Measurements from ENCODE around the gene SPOPL. TPM values are rescaled to one million over a fixed set of nuclear protein-coding genes. Genes with fewer than 3 reads are reported as not detected.

Gene SPOPL
- total RNA-seq, 2 donors from 2014 or later: 19.7 to 24.9 TPM

- DNase-seq (ENCODE audit: low spot score): no peak
- H3K27ac ChIP-seq: no peak overlapping the region
- H3K4me1 ChIP-seq (replicated peaks): no peaks in the 10 kb centered on the region
- intact Hi-C loops (cut with DNase I): no loop called here
- H3K9me3 ChIP-seq: no peaks in the 10 kb centered on the region
- WGBS: 26% methylated on average over 3 of the region's 3 CpGs
- no peak overlapping the region for H3K4me3 ChIP-seq
- TF ChIP-seq POLR2A (IDR thresholded peaks at IDR 0.05): no peak
- no peak for TF ChIP-seq CTCF (IDR thresholded peaks at IDR 0.05)
- no peak for TF ChIP-seq POLR2AphosphoS5 (IDR thresholded peaks at IDR 0.05)
- no peaks in the 10 kb centered on the region for H3K27me3 ChIP-seq (replicated peaks; ENCODE audit: insufficient read depth)
- H3K36me3 ChIP-seq: no peaks in the 10 kb centered on the region
These were observed 119.6 kb downstream of the SPOPL start for GRCh38 chr2:138621139-138621538.

DNA sequence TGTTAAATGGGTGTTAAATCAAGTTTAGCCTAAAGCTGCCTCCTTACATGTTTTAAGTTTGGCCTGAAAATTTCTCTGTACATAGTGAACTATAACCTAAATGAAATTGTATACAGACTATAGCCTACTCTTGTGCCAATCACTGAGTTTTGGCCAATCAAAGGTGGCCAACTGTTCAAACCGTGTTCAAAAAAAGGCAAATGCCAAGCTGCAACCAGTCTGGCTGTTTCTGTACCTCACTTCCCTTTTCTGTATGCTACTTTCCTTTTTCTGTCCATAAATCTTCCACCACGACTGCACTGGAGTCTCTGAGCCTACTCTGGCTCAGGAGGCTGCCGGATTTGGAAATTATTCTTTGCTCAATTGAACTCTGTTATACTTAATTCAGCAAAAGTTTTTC, 121.0 kb downstream of the SPOPL start:
- Histone ChIP-seq H3K27me3 (replicated peaks; ENCODE audit: insufficient read depth) (no peaks in the 10 kb centered on the region), H3K4me3 (no peak overlapping the region), H3K36me3 (no peaks in the 10 kb centered on the region), H3K27ac (no peak overlapping the region), H3K4me1 (replicated peaks) (no peaks in the 10 kb centered on the region), H3K9me3 (no peaks in the 10 kb centered on the region)
- no peak for DNase-seq (ENCODE audit: low spot score)
- intact Hi-C loops (cut with DNase I): no loop called here
- 73% methylated on average over 3 of the region's 3 CpGs for WGBS
- TF ChIP-seq POLR2AphosphoS5 (IDR thresholded peaks at IDR 0.05) (no peak), POLR2A (IDR thresholded peaks at IDR 0.05) (no peak), CTCF (IDR thresholded peaks at IDR 0.05) (no peak)
